GM18502 (cell line): ENCODE results near the gene PIK3C2G.
"Not testable (repeated sequence)": the region's sequence is repeated elsewhere in the genome, so short reads cannot be mapped to it uniquely, and the experiment has no call there.

Experiments
- ATAC-seq: cut with Tn5 transposase; IDR thresholded peaks from one replicate; pipeline ENCODE4 v1.9.1; 2021; ENCODE audit warnings: mild to moderate bottlenecking; ENCODE audit not compliant: unreplicated experiment, poor library complexity

The PIK3C2G gene

GRCh38 chr12:18521461-18521860, 260.1 kb downstream of the PIK3C2G start:
- no peak for ATAC-seq

- no peak for ATAC-seq
Measured at GRCh38 chr12:18522806-18523205, 261.5 kb downstream of the PIK3C2G start.

GRCh38 chr12:18542497-18542896, 281.2 kb downstream of the PIK3C2G start:
- ATAC-seq: not testable (repeated sequence)

GRCh38 chr12:18546399-18546798, 285.1 kb downstream of the PIK3C2G start:
- no peak for ATAC-seq

GRCh38 chr12:18549598-18549997, 288.3 kb downstream of the PIK3C2G start:
- ATAC-seq: no peak

- ATAC-seq: no peak
Measured at GRCh38 chr12:18551106-18551505, 289.8 kb downstream of the PIK3C2G start.

- no peak for ATAC-seq
Measured at GRCh38 chr12:18551701-18552100, 290.4 kb downstream of the PIK3C2G start.

- ATAC-seq: no peak
Measured at GRCh38 chr12:18552829-18553228, 291.5 kb downstream of the PIK3C2G start.

GRCh38 chr12:18556161-18556560, 294.8 kb downstream of the PIK3C2G start:
- no peak for ATAC-seq

GRCh38 chr12:18559242-18559641, 297.9 kb downstream of the PIK3C2G start:
- no peak for ATAC-seq

- no peak for ATAC-seq
Measured at GRCh38 chr12:18562531-18562930, 301.2 kb downstream of the PIK3C2G start.

GRCh38 chr12:18564306-18564705, 303.0 kb downstream of the PIK3C2G start:
- no peak for ATAC-seq

GRCh38 chr12:18567787-18568186, 306.5 kb downstream of the PIK3C2G start:
- ATAC-seq: no peak

- no peak for ATAC-seq
Measured at GRCh38 chr12:18570543-18570942, 309.2 kb downstream of the PIK3C2G start.

GRCh38 chr12:18576104-18576626, 314.8 kb downstream of the PIK3C2G start:
- no peak for ATAC-seq

- no peak for ATAC-seq
Measured at GRCh38 chr12:18576648-18577047, 315.3 kb downstream of the PIK3C2G start.

- no peak for ATAC-seq
Measured at GRCh38 chr12:18578191-18578590, 316.9 kb downstream of the PIK3C2G start.

GRCh38 chr12:18580291-18580690, 319.0 kb downstream of the PIK3C2G start:
- ATAC-seq: no peak

- ATAC-seq: no peak
Measured at GRCh38 chr12:18580706-18581105, 319.4 kb downstream of the PIK3C2G start.

- ATAC-seq: no peak
Measured at GRCh38 chr12:18581232-18581962, 320.1 kb downstream of the PIK3C2G start.

GRCh38 chr12:18583655-18584054, 322.3 kb downstream of the PIK3C2G start:
- no peak for ATAC-seq

- ATAC-seq: no peak
Measured at GRCh38 chr12:18586581-18586980, 325.3 kb downstream of the PIK3C2G start.
